Calu3 (cell line): ENCODE results near the gene SNX27. TPM values are rescaled to one million over a fixed set of nuclear protein-coding genes. Genes with fewer than 3 reads are reported as not detected.

Experiments
- BruUV-seq: library from RNA; stranded (reverse); fragments of 400-500 nt; replicated peaks from 2 replicates; lab custom pipeline; 2021; lab: Mats Ljungman, UMichigan
- CTCF ChIA-PET: fragments of 300-600 bp; sonication (Branson Sonifier 250); formaldehyde crosslinking; loops from one replicate; lab custom pipeline; 2022; ENCODE audit warnings: antibody characterized with exemption; lab: Charles Lee
- DNase-seq: peaks from one replicate; pipeline ENCODE4 v3.0.0; 2022
- H3K27ac Mint-ChIP-seq: one replicate; pipeline ENCODE4 v1.8.0; 2022; ENCODE audit warnings: mixed read lengths; ENCODE audit not compliant: unreplicated experiment
- H3K27me3 Mint-ChIP-seq: one replicate; pipeline ENCODE4 v1.8.0; 2022; ENCODE audit warnings: mixed read lengths; ENCODE audit not compliant: unreplicated experiment
- H3K36me3 Mint-ChIP-seq: one replicate; pipeline ENCODE4 v1.8.0; 2022; ENCODE audit warnings: mild to moderate bottlenecking, moderate library complexity, mixed read lengths; ENCODE audit not compliant: insufficient read depth, unreplicated experiment
- H3K4me1 Mint-ChIP-seq: one replicate; pipeline ENCODE4 v1.8.0; 2022; ENCODE audit warnings: mild to moderate bottlenecking, low read depth, mixed read lengths; ENCODE audit not compliant: unreplicated experiment
- H3K4me3 Mint-ChIP-seq: one replicate; pipeline ENCODE4 v1.8.0; 2022; ENCODE audit warnings: mild to moderate bottlenecking, low read depth, moderate library complexity, mixed read lengths; ENCODE audit not compliant: unreplicated experiment
- H3K9me3 Mint-ChIP-seq: one replicate; pipeline ENCODE4 v1.8.0; 2022; ENCODE audit warnings: low read depth, mixed read lengths; ENCODE audit not compliant: unreplicated experiment
- CTCF ChIP-seq: fragments of 200-600 bp; IDR thresholded peaks from one replicate; pipeline ENCODE4 v1.8.0; 2022; ENCODE audit warnings: antibody characterized with exemption; ENCODE audit not compliant: unreplicated experiment
- intact Hi-C: fragments of 100-400 bp; cut with micrococcal nuclease; formaldehyde crosslinking; loops from one replicate; pipeline ENCODE4 v1.10.0; 2022; ENCODE audit not compliant: unreplicated experiment
- total RNA-seq: library from RNA; stranded (reverse); gene quantifications from 2 replicates; pipeline ENCODE4 v1.2.3, GENCODE V29; 2022

SNX27 gene
- total RNA-seq, 1 experiment from 2014 or later, result 57.1 TPM

DNA sequence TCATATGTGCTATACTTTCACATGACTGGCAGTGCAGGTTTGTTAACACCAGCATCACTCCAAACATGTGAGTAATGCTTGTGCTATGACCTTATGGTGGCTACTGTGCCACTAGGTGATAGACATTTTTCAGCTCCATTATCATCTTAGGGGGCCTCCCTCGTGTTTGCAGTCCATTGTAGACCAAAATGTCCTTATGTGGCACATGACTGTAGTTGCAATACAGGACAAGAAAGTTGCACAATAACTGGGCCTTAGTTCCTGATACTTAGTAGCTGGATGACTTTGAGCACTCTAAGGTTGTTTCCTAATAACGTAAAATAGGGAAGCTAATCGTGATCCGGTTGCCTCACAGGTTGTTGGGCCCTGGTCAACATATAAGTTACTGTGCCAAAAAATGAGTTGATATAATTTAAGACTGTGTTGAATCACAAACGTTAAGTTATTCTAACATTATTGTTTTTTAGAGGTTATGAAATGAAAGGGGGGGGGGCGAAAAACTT lies 511 bp upstream of the SNX27 start:
- TF ChIP-seq CTCF, result no peak
- no TSS peak for BruUV-seq
- Mint-ChIP-seq H3K4me3 (peak overlapping the region; percentile 83), H3K4me1 (peaks cover 55% of the 10 kb centered on the region), H3K9me3 (peaks cover 3% of the 10 kb centered on the region), H3K36me3 (peaks cover 33% of the 10 kb centered on the region), H3K27ac (peak overlapping the region; percentile 76), H3K27me3 (no peaks in the 10 kb centered on the region)
- peak; percentile 58 for DNase-seq
- CTCF ChIA-PET, result interaction anchor here (0.6 to 1.6 kb wide), 4 partner anchors 9 to 69 kb away, joined by 3 to 7 read pairs (median 4); no protein-coding TSS in a partner anchor
- intact Hi-C loops, result loop anchor here (2.0 kb wide), 1 partner anchor 17 kb away; no protein-coding TSS in a partner anchor

DNA sequence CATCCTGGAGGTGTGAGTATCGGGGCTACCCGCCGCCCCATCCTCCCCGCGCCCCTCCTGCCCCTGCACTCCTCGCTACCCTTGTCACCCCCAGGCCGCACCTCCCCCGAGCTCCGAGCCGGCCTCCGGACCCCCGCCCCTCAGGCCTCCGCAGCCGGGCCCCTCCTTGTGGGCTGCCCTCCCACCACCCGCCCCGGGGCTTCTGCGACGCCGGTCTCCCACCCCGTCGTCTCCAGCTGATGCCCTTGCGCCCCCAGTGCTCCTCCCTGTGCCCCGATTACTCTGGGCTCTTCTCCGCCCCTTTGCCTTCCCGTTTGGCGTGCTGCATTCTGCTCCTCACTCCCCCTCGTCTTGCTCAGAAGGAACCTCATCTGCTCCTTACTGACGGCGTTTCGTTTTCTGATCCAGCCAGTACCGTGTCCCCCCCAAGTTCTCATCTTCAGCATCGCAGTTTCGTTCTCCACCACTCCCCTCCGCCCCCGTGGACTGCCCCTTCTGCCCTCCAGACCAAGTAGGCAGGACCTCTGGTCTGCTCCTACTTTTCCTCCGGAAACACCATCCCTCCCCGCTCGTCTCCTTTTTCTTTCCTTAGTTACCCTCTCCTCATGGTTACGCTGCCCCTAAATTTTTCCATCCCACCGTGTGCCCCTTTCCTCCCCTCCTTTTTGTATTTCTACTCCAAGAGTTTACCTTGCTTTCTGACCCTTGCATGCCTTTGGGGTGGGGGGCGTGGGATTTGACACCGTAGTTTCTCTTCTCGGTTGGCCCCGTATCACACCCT lies 841 bp downstream of the SNX27 start:
- intact Hi-C loops, result no loop called here
- DNase-seq, result no peak
- peak overlapping the region; percentile 83 for H3K4me3 Mint-ChIP-seq
- H3K27me3 Mint-ChIP-seq, result no peaks in the 10 kb centered on the region
- peak overlapping the region; percentile 72 for H3K27ac Mint-ChIP-seq
- TF ChIP-seq CTCF, result no peak
- CTCF ChIA-PET, result interaction anchor here (0.6 to 0.7 kb wide), 2 partner anchors 68 to 227 kb away, joined by 3 to 4 read pairs; no protein-coding TSS in a partner anchor
- no TSS peak for BruUV-seq
- peaks cover 3% of the 10 kb centered on the region for H3K9me3 Mint-ChIP-seq
- peaks cover 29% of the 10 kb centered on the region for H3K36me3 Mint-ChIP-seq
- H3K4me1 Mint-ChIP-seq, result peaks cover 43% of the 10 kb centered on the region

DNA sequence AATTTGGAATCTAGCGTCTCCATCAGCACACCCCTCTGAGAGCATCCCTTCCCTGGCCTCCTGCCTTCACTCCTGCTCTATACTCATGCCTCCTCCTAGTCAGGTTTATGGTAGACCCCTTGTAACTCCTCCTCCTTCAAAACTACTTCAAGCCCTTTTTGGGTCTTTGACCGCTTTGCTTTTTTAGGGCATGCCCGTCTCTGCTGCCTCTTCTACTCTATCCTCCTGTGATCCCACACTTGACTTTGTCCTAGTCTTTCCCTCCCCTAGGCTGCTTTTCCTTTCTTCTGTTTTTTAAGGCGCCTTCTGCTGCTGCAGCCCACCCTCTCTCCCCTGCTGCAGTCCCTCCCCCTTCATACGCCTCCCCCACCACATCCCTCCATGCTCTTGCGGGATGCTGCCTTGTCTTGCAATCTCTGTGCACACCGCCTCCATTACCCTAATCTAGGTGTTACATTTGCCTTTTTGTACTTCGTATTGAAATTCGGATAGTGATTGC lies 1.5 kb downstream of the SNX27 start:
- no TSS peak for BruUV-seq
- peaks cover 37% of the 10 kb centered on the region for H3K4me1 Mint-ChIP-seq
- CTCF ChIA-PET, result no interaction called here
- H3K9me3 Mint-ChIP-seq, result peaks cover under 1% of the 10 kb centered on the region
- H3K4me3 Mint-ChIP-seq, result peak overlapping the region; percentile 83
- H3K27ac Mint-ChIP-seq, result peak overlapping the region; percentile 72
- H3K27me3 Mint-ChIP-seq, result no peaks in the 10 kb centered on the region
- no peak for TF ChIP-seq CTCF
- DNase-seq, result no peak
- H3K36me3 Mint-ChIP-seq, result peaks cover 29% of the 10 kb centered on the region
- intact Hi-C loops, result no loop called here

DNA sequence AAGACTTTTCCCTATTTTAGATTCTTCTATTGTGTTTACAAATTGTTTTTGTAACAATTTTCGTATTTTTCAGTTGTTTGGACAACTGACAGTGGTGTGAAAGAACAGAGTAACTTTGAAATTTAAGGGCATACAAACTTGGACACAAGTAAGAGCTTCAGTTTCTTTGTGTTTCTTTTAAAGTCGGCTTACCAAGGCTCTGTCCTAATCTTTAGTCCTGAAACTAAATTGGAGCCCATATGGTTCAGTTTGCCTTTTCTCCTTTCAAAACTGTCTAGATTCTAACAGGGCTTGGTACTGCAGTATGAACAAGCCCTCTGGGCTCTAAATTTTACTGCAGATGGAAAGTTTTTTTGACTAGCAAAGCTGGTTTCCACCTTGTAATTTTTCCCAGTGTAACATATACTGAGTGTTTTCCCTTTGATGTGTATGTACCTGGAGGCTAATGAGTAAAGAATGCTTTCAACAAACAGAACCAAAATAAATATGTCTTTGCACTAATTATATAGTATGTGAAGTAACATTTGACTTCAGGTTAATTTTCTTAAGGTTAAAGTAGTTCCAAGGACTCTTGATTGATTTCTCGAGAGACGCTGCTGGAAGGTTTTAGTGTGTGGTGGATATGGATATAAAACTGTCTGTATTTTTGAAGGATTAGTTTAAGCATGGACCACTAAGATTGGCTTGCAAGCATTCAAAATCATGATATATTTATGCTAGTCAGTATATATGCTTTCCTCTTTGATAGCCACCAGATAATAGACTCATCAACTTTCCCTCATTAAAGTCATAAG lies 4.1 kb downstream of the SNX27 start:
- no peaks in the 10 kb centered on the region for H3K9me3 Mint-ChIP-seq
- H3K27ac Mint-ChIP-seq, result no peak overlapping the region
- no peak for DNase-seq
- no peak overlapping the region for H3K4me3 Mint-ChIP-seq
- CTCF ChIA-PET, result no interaction called here
- intact Hi-C loops, result loop anchor here (5.0 kb wide), 1 partner anchor 221 kb away; the partner anchor contains the start of gene C2CD4D
- peaks cover 29% of the 10 kb centered on the region for H3K36me3 Mint-ChIP-seq
- no peaks in the 10 kb centered on the region for H3K27me3 Mint-ChIP-seq
- no TSS peak for BruUV-seq
- no peak for TF ChIP-seq CTCF
- peaks cover 50% of the 10 kb centered on the region for H3K4me1 Mint-ChIP-seq
